Calu3 (cell line): ENCODE results near the gene EFHD2. TPM values are rescaled to one million over a fixed set of nuclear protein-coding genes. Genes with fewer than 3 reads are reported as not detected.

Experiments used
- BruUV-seq: library from RNA; stranded (reverse); fragments of 400-500 nt; replicated peaks from 2 replicates; lab custom pipeline; 2021; lab: Mats Ljungman, UMichigan
- CTCF ChIA-PET: fragments of 300-600 bp; sonication (Branson Sonifier 250); formaldehyde crosslinking; loops from one replicate; lab custom pipeline; 2022; ENCODE audit warnings: antibody characterized with exemption; lab: Charles Lee
- DNase-seq: peaks from one replicate; pipeline ENCODE4 v3.0.0; 2022
- H3K27ac Mint-ChIP-seq: one replicate; pipeline ENCODE4 v1.8.0; 2022; ENCODE audit warnings: mixed read lengths; ENCODE audit not compliant: unreplicated experiment
- H3K27me3 Mint-ChIP-seq: one replicate; pipeline ENCODE4 v1.8.0; 2022; ENCODE audit warnings: mixed read lengths; ENCODE audit not compliant: unreplicated experiment
- H3K36me3 Mint-ChIP-seq: one replicate; pipeline ENCODE4 v1.8.0; 2022; ENCODE audit warnings: mild to moderate bottlenecking, moderate library complexity, mixed read lengths; ENCODE audit not compliant: insufficient read depth, unreplicated experiment
- H3K4me1 Mint-ChIP-seq: one replicate; pipeline ENCODE4 v1.8.0; 2022; ENCODE audit warnings: mild to moderate bottlenecking, low read depth, mixed read lengths; ENCODE audit not compliant: unreplicated experiment
- H3K4me3 Mint-ChIP-seq: one replicate; pipeline ENCODE4 v1.8.0; 2022; ENCODE audit warnings: mild to moderate bottlenecking, low read depth, moderate library complexity, mixed read lengths; ENCODE audit not compliant: unreplicated experiment
- H3K9me3 Mint-ChIP-seq: one replicate; pipeline ENCODE4 v1.8.0; 2022; ENCODE audit warnings: low read depth, mixed read lengths; ENCODE audit not compliant: unreplicated experiment
- intact Hi-C: fragments of 100-400 bp; cut with micrococcal nuclease; formaldehyde crosslinking; loops from one replicate; pipeline ENCODE4 v1.10.0; 2022; ENCODE audit not compliant: unreplicated experiment
- total RNA-seq: library from RNA; stranded (reverse); gene quantifications from 2 replicates; pipeline ENCODE4 v1.2.3, GENCODE V29; 2022
- TF ChIP-seq, protein P1 (sequence below): fragments of 200-600 bp; IDR thresholded peaks from one replicate; pipeline ENCODE4 v1.8.0; 2022; ENCODE audit warnings: antibody characterized with exemption; ENCODE audit not compliant: unreplicated experiment

EFHD2 gene
- total RNA-seq, 1 experiment from 2014 or later: 51.0 TPM

DNA sequence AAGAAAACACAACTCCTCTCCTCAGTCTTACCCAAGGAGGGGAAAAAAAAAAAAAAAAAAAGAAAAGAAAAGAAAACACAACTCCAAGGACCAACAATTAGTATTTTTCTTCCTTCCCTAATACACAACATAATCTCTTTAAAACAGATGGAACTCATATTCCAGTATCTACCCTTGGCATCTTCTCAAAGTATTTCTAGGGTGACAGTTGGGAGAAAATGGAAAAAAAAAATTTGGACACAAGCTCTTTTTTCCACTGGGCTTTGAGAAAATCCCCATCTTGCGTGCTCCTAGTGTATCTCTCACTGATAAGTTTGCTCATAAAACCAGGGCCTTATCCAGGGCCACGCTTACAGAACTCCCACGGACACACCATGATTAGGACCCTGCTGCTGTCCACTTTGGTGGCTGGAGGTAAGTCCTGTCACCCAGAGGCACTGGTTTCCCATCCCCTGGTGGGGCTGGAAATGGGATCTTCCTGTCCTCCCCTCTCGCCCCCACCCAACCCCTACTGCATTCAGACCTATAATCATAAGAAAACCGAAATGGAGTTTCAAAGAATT lies 66.1 kb downstream of the EFHD2 start, which contains the start of gene CELA2B:
TSS of gene CELA2B (plus strand) at position 353 of the 563 bp plus-strand sequence. CDS start at position 375, 22 bp downstream.
- intact Hi-C loops: loop anchor here (2.0 kb wide), 1 partner anchor 21 kb away; no protein-coding TSS in a partner anchor
- no peak for DNase-seq
- Mint-ChIP-seq H3K4me1 (no peaks in the 10 kb centered on the region), H3K36me3 (no peaks in the 10 kb centered on the region), H3K9me3 (no peaks in the 10 kb centered on the region), H3K4me3 (no peak within 1 kb of the TSS), H3K27me3 (no peaks in the 10 kb centered on the region), H3K27ac (no peak within 1 kb of the TSS)
- CTCF ChIA-PET: no interaction called here
- TF ChIP-seq, protein P1, sequence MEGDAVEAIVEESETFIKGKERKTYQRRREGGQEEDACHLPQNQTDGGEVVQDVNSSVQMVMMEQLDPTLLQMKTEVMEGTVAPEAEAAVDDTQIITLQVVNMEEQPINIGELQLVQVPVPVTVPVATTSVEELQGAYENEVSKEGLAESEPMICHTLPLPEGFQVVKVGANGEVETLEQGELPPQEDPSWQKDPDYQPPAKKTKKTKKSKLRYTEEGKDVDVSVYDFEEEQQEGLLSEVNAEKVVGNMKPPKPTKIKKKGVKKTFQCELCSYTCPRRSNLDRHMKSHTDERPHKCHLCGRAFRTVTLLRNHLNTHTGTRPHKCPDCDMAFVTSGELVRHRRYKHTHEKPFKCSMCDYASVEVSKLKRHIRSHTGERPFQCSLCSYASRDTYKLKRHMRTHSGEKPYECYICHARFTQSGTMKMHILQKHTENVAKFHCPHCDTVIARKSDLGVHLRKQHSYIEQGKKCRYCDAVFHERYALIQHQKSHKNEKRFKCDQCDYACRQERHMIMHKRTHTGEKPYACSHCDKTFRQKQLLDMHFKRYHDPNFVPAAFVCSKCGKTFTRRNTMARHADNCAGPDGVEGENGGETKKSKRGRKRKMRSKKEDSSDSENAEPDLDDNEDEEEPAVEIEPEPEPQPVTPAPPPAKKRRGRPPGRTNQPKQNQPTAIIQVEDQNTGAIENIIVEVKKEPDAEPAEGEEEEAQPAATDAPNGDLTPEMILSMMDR: no peak
- BruUV-seq: no TSS peak

DNA sequence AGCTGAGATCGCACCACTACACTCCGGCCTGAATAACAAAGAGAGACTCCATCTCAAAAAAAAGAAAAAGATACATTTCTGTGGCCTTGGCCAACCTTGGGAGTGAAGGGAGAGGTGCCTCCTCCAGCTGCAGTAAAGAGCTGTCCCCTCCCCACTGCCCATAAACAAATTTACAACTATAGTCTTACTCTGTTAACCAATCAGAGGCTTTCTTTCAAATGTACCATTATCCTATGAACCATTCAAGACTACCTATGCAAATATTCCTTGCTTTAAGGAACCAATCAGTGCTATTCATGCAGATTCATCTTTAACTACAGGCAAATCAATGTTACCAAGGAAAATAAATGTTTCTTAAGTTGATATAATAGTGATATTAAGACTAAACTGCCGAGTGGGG lies 67.2 kb downstream of the EFHD2 start:
- Mint-ChIP-seq H3K36me3 (no peaks in the 10 kb centered on the region), H3K4me1 (no peaks in the 10 kb centered on the region), H3K27me3 (no peaks in the 10 kb centered on the region), H3K4me3 (no peak overlapping the region), H3K27ac (no peak overlapping the region), H3K9me3 (no peaks in the 10 kb centered on the region)
- intact Hi-C loops: no loop called here
- no TSS peak for BruUV-seq
- CTCF ChIA-PET: no interaction called here
- TF ChIP-seq, protein P1: no peak
- DNase-seq: no peak

DNA sequence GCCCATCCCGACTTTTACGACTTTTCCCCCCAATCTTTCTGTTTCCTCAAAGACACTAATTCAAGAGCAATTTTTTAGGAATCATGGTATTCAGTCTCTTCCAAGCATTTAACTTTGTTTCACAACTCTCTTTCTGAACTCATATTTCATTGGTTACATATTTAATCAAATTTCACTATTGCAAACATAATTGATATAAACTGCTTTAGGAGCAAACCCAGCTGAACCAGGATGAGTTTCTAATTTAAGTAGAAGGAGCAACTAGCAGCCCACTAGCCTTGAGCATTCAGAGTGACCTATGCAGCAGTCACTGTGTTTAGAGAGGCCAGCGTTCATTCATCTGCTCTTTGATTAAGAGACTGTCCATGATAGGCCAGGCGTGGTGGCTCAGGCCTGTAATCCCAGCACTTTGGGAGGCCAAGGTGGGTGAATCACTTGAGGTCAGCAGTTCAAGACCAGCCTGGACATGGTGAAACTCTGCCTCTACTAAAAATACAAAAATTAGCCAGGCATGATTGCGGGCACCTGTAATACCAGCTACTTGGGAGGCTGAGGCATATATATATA lies 68.0 kb downstream of the EFHD2 start:
- H3K27ac Mint-ChIP-seq: no peak overlapping the region
- no peaks in the 10 kb centered on the region for H3K9me3 Mint-ChIP-seq
- no peaks in the 10 kb centered on the region for H3K27me3 Mint-ChIP-seq
- intact Hi-C loops: no loop called here
- CTCF ChIA-PET: interaction anchor here (0.5 kb wide), 1 partner anchor 13 kb away, joined by 3 read pairs; no protein-coding TSS in a partner anchor
- H3K36me3 Mint-ChIP-seq: no peaks in the 10 kb centered on the region
- DNase-seq: no peak
- TF ChIP-seq, protein P1: no peak
- H3K4me1 Mint-ChIP-seq: no peaks in the 10 kb centered on the region
- H3K4me3 Mint-ChIP-seq: no peak overlapping the region
- no TSS peak for BruUV-seq

Other genes starting within 250 kb of the EFHD2 start
- gene FHAD1, start 162.7 kb upstream of the EFHD2 start, total RNA-seq: 0.98 and 2.7 TPM in 2 replicates
- not detected in 2 replicates for gene CTRC, start 28.6 kb downstream of the EFHD2 start, total RNA-seq
- not detected in 2 replicates for gene CELA2A, start 46.8 kb downstream of the EFHD2 start, total RNA-seq
- not detected in 2 replicates for gene CELA2B, start 66.2 kb downstream of the EFHD2 start, total RNA-seq
- gene CASP9, start 114.3 kb downstream of the EFHD2 start, total RNA-seq: 8.4 and 8.8 TPM in 2 replicates
- 18.2 and 20.6 TPM in 2 replicates for gene DNAJC16, start 117.0 kb downstream of the EFHD2 start, total RNA-seq
- gene AGMAT, start 175.2 kb downstream of the EFHD2 start, total RNA-seq: 2.5 and 5.2 TPM in 2 replicates
- 27.0 and 30.1 TPM in 2 replicates for gene DDI2, start 207.6 kb downstream of the EFHD2 start, total RNA-seq